Liver (tissue), 9 donors: ENCODE results near the gene NDUFA11. TPM values are rescaled to one million over a fixed set of nuclear protein-coding genes. Genes with fewer than 3 reads are reported as not detected.
A peak's percentile ranks its signal among the peaks of the same experiment; 100 is the strongest.

Source experiments
- DNase-seq: peaks from one replicate; pipeline ENCODE4 v3.0.0-alpha.2; 2017; ENCODE audit warnings: low spot score
- H3K27ac ChIP-seq, 2 donors: one replicate each; pipeline ENCODE4 v1.7.0; 2013; ENCODE audit warnings: inconsistent platforms in 2 of 2, low read length in 2 of 2, control low read depth in 1 of 2, low read depth in 1 of 2, mild to moderate bottlenecking in 1 of 2
- H3K27me3 ChIP-seq, 4 donors: one replicate each; pipeline versions ENCODE4 v1.6.1 to v1.7.0; 2013; ENCODE audit warnings: low read length in 3 of 4, inconsistent platforms in 1 of 4, mild to moderate bottlenecking in 1 of 4, moderate library complexity in 1 of 4; ENCODE audit not compliant: control insufficient read depth in 4 of 4, insufficient read depth in 4 of 4
- H3K36me3 ChIP-seq, 4 donors: one replicate each; pipeline versions ENCODE4 v1.6.1 to v1.7.0; 2013; ENCODE audit warnings: low read length in 3 of 4, mild to moderate bottlenecking in 3 of 4, low read depth in 1 of 4, moderate library complexity in 1 of 4; ENCODE audit not compliant: control insufficient read depth in 4 of 4, insufficient read depth in 3 of 4
- H3K4me1 ChIP-seq, 4 donors: one replicate each; pipeline versions ENCODE4 v1.6.1 to v1.7.0; 2013; ENCODE audit warnings: low read length in 3 of 4, mild to moderate bottlenecking in 3 of 4, moderate library complexity in 1 of 4; ENCODE audit not compliant: control insufficient read depth in 4 of 4, insufficient read depth in 4 of 4
- H3K4me3 ChIP-seq, 3 donors: one replicate each; pipeline versions ENCODE4 v1.6.1 to v1.7.0; 2013; ENCODE audit warnings: low read length in 3 of 3, control low read depth in 1 of 3, low read depth in 1 of 3, mild to moderate bottlenecking in 1 of 3
- H3K9ac ChIP-seq, 2 donors: one replicate each; pipeline ENCODE4 v1.7.0; 2013; ENCODE audit warnings: low read length in 2 of 2, mild to moderate bottlenecking in 2 of 2, moderate library complexity in 2 of 2, control low read depth in 1 of 2, low read depth in 1 of 2
- H3K9me3 ChIP-seq, 4 donors: one replicate each; pipeline versions ENCODE4 v1.6.1 to v1.7.0; 2013; ENCODE audit warnings: low read length in 3 of 4; ENCODE audit not compliant: control insufficient read depth in 4 of 4
- ATF3 ChIP-seq: IDR thresholded peaks from 2 replicates; pipeline ENCODE4 v1.6.1; 2016; ENCODE audit warnings: antibody characterized with exemption
- EGR1 ChIP-seq, 2 donors: IDR thresholded peaks; 2 replicates each; pipeline ENCODE4 v1.6.1; 2016 to 2018; ENCODE audit warnings: antibody characterized with exemption in 2 of 2, low read depth in 2 of 2
- FOXA1 ChIP-seq: IDR thresholded peaks from 2 replicates; pipeline ENCODE4 v1.6.1; 2016; ENCODE audit warnings: antibody characterized with exemption
- FOXA2 ChIP-seq: IDR thresholded peaks from 2 replicates; pipeline ENCODE4 v1.6.1; 2016; ENCODE audit warnings: antibody characterized with exemption
- GABPA ChIP-seq, 2 donors: IDR thresholded peaks in 1 of 2; conservative IDR thresholded peaks in 1 of 2; 2 replicates each; pipeline ENCODE4 v1.6.1; 2016; ENCODE audit warnings: antibody characterized with exemption in 2 of 2, mild to moderate bottlenecking in 1 of 2, moderate library complexity in 1 of 2
- HNF4A ChIP-seq, 2 donors: conservative IDR thresholded peaks; 2 replicates each; pipeline ENCODE4 v1.6.1; 2016; ENCODE audit warnings: antibody characterized with exemption in 2 of 2, mild to moderate bottlenecking in 2 of 2
- HNF4G ChIP-seq: IDR thresholded peaks from 2 replicates; pipeline ENCODE4 v1.6.1; 2016; ENCODE audit warnings: antibody characterized with exemption
- JUND ChIP-seq, 2 donors: IDR thresholded peaks; 2 replicates each; pipeline ENCODE4 v1.6.1; 2016; ENCODE audit warnings: antibody characterized with exemption in 2 of 2
- MAX ChIP-seq: IDR thresholded peaks from 2 replicates; pipeline ENCODE4 v1.6.1; 2016; ENCODE audit warnings: antibody characterized with exemption
- NR2F2 ChIP-seq: IDR thresholded peaks from 2 replicates; pipeline ENCODE4 v1.6.1; 2016; ENCODE audit warnings: antibody characterized with exemption
- RAD21 ChIP-seq, 2 donors: IDR thresholded peaks; 2 replicates each; pipeline ENCODE4 v1.6.1; 2016; ENCODE audit warnings: antibody characterized with exemption in 2 of 2, mild to moderate bottlenecking in 2 of 2
- REST ChIP-seq: IDR thresholded peaks from 2 replicates; pipeline ENCODE4 v1.6.1; 2016; ENCODE audit warnings: antibody characterized with exemption, mild to moderate bottlenecking
- RXRA ChIP-seq, 2 donors: IDR thresholded peaks; 2 replicates each; pipeline ENCODE4 v1.6.1; 2017 to 2018; ENCODE audit warnings: antibody characterized with exemption in 2 of 2, mild to moderate bottlenecking in 1 of 2
- SP1 ChIP-seq: IDR thresholded peaks from 2 replicates; pipeline ENCODE4 v1.6.1; 2018; ENCODE audit warnings: antibody characterized with exemption, mild to moderate bottlenecking
- TAF1 ChIP-seq: conservative IDR thresholded peaks from 2 replicates; pipeline ENCODE4 v1.6.1; 2016; ENCODE audit warnings: antibody characterized with exemption, mild to moderate bottlenecking
- YY1 ChIP-seq: IDR thresholded peaks from 2 replicates; pipeline ENCODE4 v1.6.1; 2016; ENCODE audit warnings: antibody characterized with exemption, mild to moderate bottlenecking
- ZBTB33 ChIP-seq: IDR thresholded peaks from 2 replicates; pipeline ENCODE4 v1.6.1; 2016; ENCODE audit warnings: antibody characterized with exemption
- WGBS: extraction: QIAGEN DNeasy Blood & Tissue Kit; methylation state at CpG from one replicate; pipeline ENCODE4 v1.1.7; 2013; 5-methylcytosine and 5-hydroxymethylcytosine counted together
- polyA plus RNA-seq, 2 donors: library from polyadenylated mRNA; stranded (reverse) in 1 of 2; unstranded in 1 of 2; fragments of 200-250 nt in 1 of 2; fragments of >200 nt in 1 of 2; fragmentation: Nextera tagmentation in 1 of 2; extraction: Ambion mirVana in 1 of 2; gene quantifications; one replicate each; pipeline versions ENCODE4 v1.2.1 to v1.2.3, GENCODE V29; 2013 to 2015
- total RNA-seq, 2 donors: library from RNA; depleted of rRNA; stranded (reverse); fragments of >200 nt; gene quantifications; one replicate each; pipeline ENCODE4 v1.2.3, GENCODE V29; 2014
- TF ChIP-seq, protein P1 (sequence below): fragments of 150-350 bp; IDR thresholded peaks from 2 replicates; pipeline ENCODE4 v1.5.1; 2017; ENCODE audit warnings: improper control_type of control experiment, low read depth, low read length; ENCODE audit not compliant: missing input control
- donor health status: healthy.
- donor health status: healthy.
- donor health status: healthy.
- donor health status: healthy.
- donor health status: healthy.

Gene NDUFA11
- total and polyA plus RNA-seq, 4 donors, result 127 to 394 (median 226) TPM

DNA sequence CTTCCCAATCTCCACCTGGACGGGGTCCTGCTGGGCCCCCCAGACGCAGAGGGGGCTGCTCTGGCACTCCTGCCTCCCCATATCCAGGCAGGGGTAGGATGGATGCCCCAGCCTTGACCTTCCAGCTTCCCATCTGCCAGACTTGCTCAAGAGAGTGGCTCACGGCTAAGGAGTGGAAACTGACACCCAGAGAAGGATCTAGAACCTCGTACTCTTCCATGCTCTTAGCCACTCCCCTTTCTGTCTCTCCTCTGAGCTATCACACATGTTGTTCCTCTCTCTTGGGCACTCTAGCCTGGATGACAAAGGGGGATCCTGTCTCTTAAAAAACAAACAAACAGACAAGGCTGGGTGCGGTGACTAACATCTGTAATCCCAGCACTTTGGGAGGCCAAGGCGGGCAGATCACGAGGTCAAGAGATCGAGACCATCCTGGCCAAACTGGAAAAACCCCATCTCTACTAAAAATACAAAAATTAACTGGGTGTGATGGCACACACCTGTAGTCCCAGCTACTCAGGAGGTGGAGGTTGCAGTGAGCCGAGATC, 21.1 kb downstream of the NDUFA11 start (continued):
- TF ChIP-seq REST, result no peak
- no peak for TF ChIP-seq ATF3
- no peak for TF ChIP-seq MAX
- TF ChIP-seq YY1, result no peak

GRCh38 chr19:5881543-5882299, 21.9 kb downstream of the NDUFA11 start:
- WGBS, result 81% methylated on average over 19 of the region's 19 CpGs
- no peaks in the 10 kb centered on the region for H3K36me3 ChIP-seq
- DNase-seq, result no peak
- TF ChIP-seq HNF4A (conservative IDR thresholded peaks at IDR 0.05), result no peak
- no peak for TF ChIP-seq JUND (IDR thresholded peaks at IDR 0.05)
- no peak for TF ChIP-seq FOXA1
- TF ChIP-seq NR2F2, result no peak
- TF ChIP-seq ZBTB33, result no peak
- no peak for TF ChIP-seq HNF4G
- TF ChIP-seq, protein P1, sequence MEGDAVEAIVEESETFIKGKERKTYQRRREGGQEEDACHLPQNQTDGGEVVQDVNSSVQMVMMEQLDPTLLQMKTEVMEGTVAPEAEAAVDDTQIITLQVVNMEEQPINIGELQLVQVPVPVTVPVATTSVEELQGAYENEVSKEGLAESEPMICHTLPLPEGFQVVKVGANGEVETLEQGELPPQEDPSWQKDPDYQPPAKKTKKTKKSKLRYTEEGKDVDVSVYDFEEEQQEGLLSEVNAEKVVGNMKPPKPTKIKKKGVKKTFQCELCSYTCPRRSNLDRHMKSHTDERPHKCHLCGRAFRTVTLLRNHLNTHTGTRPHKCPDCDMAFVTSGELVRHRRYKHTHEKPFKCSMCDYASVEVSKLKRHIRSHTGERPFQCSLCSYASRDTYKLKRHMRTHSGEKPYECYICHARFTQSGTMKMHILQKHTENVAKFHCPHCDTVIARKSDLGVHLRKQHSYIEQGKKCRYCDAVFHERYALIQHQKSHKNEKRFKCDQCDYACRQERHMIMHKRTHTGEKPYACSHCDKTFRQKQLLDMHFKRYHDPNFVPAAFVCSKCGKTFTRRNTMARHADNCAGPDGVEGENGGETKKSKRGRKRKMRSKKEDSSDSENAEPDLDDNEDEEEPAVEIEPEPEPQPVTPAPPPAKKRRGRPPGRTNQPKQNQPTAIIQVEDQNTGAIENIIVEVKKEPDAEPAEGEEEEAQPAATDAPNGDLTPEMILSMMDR, result no peak
- no peak for TF ChIP-seq MAX
- no peak for TF ChIP-seq ATF3
- no peak for TF ChIP-seq EGR1 (IDR thresholded peaks at IDR 0.05; ENCODE audit: low read depth in 2 of 2)
- TF ChIP-seq FOXA2, result no peak
- TF ChIP-seq TAF1, result no peak
- no peak for TF ChIP-seq SP1
- TF ChIP-seq GABPA (IDR thresholded peaks at IDR 0.05 in 1 of 2, conservative IDR thresholded peaks at IDR 0.05 in 1 of 2), result no peak
- TF ChIP-seq RAD21 (IDR thresholded peaks at IDR 0.05), result no peak
- TF ChIP-seq RXRA (IDR thresholded peaks at IDR 0.05), result no peak
- no peak for TF ChIP-seq YY1
- peak overlapping the region in 1 of 2 donors; percentile 54 for H3K27ac ChIP-seq
- H3K4me3 ChIP-seq, result no peak overlapping the region
- peaks cover 10 to 23% (median 14%) of the 10 kb centered on the region in 4 donors for H3K4me1 ChIP-seq
- H3K27me3 ChIP-seq, result no peaks in the 10 kb centered on the region
- no peaks in the 10 kb centered on the region for H3K9me3 ChIP-seq
- no peak overlapping the region for H3K9ac ChIP-seq
